ENCODE data around the gene KCNB1.

KCNB1 gene

DNA sequence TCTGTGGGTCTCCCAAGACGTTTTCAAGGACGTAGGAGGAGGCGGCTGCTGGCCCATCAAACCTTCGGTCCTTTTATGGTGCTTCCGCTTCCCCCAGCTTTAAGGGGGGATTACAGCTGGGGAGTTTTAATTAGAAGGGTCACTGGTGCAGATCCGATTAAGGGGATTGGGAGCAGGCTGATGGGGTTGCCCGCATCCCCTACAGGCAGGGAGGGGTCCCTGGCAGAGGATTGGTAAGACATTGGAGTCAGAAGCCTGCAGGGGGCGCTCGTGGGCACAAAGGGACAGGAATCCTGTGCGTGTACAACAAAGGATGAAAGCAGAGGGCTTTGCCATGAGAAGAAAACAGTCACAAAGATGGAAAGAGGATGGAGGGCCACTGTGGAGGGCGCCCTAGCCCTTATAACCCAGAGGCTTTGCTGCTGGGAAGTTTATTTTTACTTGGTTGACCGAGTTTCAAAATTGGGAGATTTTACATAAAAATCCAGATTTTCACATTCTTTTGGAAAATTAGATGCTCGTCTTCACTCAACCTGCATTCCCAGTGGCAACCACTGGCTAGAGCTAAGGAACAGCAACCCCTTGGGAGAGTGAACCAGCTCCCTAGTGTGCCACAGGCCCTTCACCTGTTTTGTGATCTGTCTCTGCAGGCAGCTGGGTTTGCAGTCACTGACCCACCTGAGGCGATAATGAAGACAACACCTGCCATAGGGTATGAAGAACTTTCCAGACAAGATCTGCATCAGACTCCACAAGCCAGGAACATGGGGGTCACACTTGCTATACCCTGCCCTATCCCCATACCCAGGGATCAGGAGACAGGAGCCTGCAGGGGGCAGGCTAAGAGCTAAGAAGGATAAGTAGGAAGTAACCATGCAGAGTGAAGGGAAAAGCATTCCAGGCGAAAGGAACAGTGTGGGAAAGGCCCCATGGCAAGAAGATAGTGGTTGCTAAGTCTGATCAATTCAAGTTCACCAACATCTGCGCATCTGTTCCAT lies 97.7 kb downstream of the KCNB1 start:
- DNase-seq: no peak

DNA sequence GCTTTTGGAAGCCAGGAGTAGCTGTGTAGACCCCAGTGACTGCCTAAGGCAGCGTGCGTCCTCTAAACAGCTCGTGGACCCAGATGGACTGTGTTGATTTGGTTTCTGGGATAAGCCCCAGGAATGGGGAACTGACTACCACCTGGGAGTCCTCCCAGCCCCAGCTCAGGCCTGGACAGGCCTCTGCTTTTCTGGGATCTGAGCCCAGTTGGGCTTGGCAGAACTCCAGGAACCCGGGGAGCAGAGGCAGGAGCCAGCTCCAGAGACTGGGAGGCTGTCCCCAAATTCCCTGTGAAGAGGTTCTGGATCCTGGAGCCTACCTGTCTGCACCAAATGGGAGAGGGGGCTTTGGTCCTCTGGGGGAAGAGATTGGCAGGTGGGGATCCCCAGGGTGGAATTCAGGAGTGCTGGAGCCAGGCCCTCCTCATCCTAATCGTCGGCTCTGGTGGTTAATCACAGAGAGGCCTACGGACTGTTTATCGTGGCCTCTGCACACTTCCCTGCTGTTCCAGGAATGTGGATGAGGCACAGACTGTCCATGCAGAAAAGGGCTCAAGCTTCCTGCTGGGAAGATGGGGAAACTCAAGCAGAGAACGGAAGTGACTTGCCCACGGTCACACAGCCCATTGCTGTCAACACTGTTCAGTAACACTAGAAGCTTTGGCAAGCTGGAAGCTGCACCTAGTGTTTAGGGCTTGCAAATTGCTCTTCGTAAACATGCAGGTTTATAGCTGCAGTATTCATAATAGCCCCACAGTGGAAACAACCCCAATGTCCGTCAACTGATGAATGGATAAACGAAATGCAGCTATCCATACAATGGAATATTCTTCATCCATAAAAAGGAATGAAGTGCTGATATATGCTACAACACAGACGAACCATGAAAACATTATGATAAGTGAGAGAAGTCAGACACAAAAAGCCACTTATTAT lies 100.6 kb downstream of the KCNB1 start:
- peak; percentile 37 for DNase-seq

DNA sequence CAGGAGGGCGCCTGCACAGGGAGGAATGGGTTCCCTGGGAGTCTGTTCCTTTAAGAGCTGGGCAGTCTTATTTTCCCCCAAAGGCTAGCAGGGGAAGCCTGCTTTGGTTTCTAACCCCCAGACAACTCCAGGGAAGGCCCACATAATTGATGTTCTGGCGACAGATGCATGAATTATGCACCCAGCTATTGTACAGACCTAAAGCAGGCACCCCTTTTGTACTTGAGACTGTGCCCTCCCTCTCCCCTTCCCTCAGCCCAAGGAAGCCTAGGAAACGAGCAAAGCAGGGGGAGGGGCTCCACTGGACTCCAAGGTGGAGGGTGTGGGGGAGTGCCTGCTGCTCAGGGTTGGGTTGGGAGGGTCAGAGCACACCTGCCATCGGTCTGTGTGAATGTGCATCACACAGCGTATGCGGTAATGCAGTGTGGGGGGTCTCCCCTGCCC lies 102.1 kb downstream of the KCNB1 start:
- DNase-seq: no peak

DNA sequence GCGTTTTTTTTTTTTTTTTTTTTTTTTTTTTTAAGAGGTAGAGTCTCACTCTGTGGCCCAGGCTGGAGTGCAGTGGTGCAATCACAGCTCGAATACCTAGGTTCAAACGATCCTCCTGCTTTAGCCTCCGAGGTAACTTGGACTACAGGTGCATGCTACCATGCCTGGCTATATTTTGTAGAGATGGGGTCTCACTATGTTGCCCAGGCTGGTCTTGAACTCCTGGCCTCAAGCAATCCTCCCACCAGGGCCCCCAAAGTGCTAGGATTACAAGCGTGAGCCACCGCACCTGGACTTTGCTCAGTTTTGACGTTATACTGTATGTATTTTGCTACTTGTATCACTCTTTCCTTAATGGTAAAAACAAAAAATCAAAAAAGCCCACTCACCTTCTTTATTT lies 103.1 kb downstream of the KCNB1 start:
- no peak for DNase-seq

DNA sequence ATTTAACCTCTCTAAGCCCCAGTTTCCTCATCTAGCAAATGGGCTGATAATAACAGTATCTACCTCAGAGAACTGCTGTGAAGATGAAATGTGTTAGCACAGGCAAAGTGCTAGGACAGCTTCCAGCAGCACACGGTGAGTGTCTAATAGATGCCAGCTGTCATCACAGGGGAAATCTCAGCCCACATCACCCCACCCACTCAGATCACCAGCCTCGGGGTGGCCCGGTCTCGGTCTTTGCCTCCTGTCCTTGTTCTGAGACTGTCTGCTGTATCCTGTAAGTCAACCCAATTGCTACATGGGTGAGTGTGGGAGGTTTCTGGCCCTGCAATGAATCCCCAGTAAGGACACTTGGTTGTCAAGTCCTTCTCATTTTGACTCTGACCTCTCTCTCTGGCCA lies 105.1 kb downstream of the KCNB1 start:
- no peak for DNase-seq

DNA sequence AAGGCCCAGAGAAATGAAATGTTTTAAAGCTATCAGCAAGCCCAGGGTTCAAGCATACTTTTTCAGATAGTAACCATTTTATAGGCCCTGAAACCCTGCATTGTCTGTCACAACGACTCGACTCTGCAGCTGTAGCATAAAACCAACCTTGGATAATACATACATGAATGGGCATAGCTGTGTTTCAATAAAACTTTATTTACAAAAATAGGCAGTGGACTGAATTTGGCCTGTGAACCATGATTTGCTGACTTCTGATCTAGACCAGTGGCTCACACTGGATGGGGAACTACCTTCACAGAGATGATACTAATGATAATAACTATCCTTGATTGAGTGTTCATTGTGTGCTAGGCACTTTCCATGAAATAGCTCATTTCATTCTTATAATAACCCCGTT lies 107.3 kb downstream of the KCNB1 start:
- no peak for DNase-seq

DNA sequence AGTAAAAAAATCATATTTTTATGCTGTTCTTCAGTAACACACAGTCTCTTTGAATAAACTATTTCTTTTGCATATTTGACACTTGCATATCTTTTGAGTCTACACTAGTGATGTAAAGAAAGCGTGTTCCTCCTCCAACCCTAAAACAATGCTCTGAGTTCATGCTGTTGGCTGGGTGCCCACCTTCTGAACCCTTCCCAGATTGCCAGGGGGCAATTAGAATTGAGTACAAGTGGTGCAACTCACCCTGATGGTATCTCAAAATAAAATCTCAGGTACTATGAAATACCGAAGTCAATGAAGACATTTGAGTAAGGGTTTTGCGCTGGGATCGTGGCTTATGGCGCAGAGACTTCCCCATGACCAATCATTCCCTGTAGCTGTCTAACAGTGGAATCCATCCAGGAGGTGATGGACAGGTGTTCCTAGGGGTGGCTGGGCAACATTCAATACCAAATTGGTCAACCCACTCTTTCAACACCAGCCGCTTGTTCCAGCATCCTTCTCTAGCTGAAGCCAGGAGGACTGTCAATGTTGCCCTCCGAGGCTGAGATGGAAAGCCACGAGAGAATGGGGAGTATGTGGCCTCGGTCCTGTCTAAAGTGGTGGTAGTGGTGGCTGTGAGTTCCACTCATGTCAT lies 110.3 kb downstream of the KCNB1 start:
- DNase-seq: no peak

DNA sequence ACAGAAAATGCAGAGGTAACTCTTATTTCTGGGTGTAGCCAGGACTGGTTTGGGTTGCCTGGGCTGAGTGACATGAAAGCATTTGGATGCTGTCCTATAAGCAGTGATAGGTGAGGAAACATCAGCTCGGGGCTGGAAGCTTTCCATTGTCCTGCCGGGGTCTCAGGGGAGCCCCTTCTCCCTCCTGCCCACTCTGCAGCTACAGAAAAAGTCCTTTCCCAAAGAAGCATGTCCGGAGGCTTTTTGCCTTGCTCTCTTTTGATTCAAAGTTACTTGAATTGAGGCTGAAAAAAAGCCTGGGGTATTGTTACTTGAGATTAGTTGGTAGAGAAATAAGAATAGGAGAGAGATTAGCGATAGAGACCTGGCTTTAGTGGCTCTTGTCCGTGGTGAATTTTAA lies 113.9 kb downstream of the KCNB1 start:
- no peak for DNase-seq

DNA sequence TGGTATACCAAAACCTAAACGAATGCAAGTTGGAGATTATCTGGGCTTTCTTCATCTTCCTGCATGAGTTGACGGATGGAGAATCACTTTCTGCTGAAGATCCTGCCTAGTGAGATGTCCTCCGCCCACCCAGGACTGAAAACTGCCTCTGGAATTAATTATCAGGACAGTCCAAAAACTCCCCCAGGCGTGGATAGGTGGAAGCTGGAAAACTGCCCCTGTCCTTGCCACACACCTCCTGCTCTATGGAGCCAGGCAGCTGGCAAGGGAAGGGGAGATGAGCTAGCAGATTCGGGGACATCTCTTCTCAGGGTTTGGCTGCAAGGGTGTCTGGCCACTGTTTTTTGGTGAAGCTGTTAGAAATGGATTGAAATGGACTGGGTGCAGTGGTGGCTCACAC lies 115.4 kb downstream of the KCNB1 start:
- no peak for DNase-seq

DNA sequence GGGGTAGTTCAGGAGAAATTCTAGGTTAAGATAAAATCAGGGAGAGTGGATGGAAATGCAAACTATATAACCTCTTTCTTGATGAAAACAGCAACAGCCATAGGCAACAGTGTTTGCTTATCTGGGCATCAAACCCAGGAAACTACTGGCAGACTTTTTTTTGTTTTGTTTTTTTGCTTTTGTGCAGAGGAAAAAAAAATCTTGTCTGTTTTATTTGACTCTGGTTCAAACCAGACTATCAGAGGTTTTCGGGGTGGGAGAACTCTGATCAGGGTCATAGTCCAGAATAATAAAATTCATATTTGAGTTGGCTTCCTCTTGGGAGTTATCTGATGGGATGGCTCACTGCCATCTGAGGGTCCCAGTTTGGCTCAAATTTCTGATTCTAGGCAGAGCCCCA lies 115.8 kb downstream of the KCNB1 start:
- no peak for DNase-seq

DNA sequence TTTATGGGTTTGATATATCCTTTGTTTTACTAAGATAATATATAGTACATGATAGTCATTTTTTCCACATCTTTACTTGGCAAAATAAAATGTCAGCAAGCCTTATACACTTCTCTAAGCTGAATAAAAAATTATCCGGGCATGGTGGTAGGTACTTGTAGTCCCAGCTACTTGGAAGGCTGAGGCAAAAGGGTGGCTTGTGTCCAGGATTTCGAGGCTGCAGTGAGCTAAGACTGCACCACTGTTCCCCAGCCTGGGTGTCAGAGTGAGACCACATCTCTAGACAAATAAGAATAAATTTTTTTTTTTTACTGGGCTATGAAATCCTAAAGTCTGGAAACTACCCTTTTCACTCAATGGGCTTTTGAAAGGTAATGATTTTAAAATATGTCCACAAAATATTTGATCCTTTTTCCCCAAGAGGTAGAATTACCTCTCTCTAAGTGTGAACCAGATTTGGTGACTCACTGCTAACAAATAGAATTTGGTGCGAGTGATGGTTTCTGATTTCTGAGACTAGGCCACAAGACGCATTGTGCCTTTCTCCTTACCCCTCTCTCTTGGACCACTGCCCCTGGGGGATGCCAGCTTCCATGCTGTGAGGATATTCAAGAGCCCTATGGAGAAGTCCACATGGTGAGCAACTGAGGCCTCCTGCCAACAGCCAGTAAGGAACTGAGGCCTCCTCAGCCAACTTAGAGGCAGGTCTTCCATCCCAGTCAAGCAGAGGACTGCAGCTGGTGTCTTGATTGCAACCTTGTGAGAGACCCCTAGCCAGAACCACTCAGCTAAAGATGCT lies 120.4 kb downstream of the KCNB1 start:
- no peak for DNase-seq

DNA sequence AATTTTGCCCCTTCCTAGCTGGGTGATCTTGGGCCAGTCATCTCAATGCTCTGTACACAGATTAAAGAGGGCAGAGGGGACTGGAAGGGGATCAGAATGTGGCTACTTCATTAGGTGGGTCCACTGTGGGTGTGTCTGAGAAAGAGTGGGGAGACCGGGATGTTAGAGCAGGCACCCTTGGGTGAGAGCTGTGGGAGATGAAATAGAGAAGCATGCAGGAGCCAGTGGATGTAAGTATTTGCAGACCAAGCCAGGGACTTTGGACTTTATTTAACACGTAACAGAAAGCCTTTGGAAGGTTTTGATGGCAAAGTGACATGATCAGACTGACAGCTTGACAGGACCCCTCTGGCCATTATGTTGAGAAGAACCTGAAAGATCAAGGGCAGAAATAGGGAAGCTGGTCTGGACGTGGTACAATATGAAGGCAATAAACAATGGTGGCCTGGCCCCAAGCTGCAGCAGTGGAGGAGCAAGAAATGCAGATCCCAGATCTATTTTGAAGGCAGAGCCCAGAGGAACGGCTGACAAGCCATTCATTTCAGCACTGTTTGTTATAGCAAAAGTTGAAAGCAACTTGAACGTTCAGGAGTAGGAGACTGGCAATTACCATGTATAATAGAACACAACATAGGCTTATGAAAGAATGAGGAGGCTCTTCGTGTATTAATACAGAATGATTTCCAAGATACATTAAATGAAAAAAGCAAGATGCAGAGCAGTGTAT lies 122.1 kb downstream of the KCNB1 start:
- no peak for DNase-seq

DNA sequence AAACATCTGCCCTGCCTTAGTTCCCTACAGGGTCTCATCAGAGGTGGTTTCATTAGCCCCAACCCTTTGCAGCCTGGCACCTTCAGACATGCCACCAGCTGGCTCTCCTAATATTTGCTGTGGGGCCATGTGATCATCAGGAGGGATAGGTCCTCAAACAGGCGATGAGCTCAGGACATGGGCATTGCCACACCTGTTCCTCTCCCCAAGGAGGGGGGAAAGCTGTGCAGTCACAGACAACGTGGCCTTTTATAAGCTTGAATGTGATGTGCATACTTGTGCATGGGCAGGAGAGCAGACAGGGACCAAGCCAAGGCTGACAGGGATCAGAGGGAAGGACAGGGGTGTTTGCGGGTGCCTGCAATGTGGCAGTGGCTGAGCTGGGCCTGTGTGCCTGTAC lies 125.8 kb downstream of the KCNB1 start:
- no peak for DNase-seq

DNA sequence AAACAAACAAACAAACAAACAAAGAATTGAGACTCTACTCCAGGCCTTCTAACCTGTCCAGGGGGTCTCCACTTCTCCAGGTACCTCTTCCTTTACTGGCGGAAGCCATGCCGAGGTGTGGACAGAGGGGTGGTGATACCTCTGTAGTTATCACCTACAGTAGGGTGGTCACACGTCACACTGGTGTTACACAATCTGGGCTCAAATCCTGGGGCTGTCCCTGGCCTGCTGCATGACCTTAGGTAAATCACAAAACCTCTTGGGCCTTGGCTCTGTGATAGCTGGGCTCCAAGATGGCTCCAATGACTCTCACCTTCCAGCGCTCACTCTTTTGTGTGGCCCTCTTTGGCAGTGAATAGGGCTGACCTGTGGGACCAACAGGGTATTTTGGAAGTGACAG lies 127.8 kb downstream of the KCNB1 start:
- DNase-seq: no peak

DNA sequence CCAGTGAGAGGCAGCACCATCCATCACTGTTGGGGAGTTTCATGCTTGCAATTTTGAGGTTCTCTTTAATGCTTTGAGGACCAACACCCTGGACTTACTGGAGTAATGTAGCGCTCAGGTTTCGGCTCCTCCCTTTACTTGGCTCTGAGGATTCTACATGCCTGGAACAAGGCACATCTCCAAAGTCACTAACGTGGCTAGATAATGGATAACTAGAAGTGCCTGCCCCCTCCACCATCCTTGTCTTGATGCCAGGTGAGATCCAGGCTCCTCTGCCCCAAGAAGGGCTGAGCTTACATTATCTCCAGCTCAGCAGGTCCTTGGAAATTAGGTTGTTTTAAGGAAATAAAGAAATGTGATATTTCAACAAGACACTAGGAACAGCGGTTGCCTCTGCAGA lies 129.1 kb downstream of the KCNB1 start:
- DNase-seq: no peak

DNA sequence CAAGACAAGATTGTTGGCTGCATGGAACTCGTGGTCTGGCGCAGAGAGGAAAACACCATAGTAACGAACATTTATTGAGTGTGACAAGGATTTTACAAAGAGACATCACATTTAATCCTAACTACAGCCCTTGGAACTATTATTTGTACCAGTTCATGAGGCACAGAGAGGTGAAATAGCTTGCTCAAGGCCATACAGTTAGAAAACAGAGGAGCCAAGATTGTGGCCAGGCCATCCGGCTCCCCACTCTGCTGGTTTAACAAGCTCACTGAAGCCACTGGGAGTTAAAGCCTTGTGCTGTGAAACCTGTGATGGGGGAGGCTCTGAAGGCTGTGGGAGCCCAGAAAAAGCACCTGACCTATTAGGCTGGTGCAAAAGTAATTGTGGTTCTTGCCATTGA lies 129.7 kb downstream of the KCNB1 start:
- DNase-seq: no peak

DNA sequence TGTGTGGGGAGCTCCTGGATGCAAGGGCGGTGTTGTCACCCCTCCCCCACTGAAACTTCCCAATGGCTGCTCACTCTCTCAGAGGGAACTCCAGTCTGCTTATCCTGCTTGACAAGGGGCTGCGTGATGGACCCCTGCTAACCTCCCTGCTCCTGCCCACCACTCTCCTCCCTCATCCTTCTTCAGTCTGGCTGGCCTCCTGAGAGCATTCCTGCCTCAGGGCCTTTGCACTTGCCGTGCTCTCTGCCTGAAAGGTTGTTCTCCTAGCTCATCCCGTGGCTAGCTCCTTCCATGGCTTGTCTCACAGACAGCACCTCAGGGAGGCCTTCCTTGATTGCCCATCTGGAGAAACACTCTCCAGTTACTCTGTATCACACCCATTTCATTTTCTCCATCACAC lies 130.7 kb downstream of the KCNB1 start:
- no peak for DNase-seq

DNA sequence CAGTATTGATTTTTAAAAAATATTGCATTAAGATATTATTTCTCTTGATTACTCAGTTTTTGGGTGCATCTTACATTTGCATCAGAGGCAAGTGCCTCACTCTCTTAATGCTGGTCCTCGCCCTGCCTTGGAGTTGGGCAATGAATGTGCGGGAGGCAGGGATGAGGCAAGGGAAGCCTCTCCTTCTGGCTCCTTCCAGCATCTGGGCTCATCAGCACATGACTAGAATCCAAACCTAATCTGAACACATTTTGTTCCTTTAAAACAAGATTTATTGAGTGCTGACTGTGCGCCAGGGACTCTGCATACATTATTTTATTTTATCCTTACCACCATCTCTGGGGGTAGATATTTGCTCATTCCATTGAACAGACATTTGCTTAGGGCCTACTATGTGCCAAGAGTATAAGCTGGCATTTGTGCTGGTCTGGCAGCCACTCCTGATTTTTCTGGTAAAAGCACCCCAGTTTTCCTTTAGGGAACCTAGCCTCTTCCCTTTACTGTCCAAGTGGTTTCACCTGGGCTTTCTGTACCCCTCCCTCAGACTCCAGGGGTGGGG lies 132.7 kb downstream of the KCNB1 start:
- DNase-seq: no peak

DNA sequence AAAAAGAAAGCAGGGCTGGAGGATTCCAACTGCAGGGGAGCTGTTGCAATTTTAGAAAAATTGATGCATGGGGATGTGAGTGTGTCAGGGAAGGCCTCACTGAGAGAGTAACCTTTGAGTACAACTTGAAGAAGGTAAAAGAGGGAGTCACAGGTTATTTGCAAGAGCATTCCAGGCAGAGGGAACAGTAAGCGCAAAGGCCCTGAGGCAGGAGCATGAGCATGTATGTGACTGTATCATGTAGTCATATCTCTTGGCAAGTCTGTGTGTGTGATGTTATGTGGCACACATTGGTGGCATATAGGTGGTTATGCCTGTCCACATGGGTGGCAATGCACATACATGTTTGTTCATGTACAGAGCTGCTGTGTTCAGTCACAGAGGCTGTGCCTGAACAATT lies 133.4 kb downstream of the KCNB1 start:
- no peak for DNase-seq

DNA sequence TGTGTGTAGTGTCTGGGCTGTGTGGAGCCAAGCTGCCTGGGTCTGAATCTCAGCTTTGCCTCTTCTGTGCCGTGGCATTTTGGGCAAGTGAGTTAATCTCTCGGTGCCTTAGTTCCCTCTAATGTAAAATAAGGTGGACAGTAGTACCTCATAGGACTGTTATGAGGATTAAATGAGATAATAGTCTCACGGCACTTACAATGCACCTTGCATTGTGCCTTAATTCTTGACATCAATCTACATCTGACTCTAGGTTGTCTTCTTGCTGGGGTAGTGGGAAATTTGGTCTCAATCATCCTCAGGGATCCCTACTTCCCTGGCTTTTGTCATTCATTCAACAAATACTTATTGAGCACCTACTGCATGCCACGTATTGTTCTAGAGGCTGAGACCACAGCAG lies 133.9 kb downstream of the KCNB1 start:
- DNase-seq: no peak

DNA sequence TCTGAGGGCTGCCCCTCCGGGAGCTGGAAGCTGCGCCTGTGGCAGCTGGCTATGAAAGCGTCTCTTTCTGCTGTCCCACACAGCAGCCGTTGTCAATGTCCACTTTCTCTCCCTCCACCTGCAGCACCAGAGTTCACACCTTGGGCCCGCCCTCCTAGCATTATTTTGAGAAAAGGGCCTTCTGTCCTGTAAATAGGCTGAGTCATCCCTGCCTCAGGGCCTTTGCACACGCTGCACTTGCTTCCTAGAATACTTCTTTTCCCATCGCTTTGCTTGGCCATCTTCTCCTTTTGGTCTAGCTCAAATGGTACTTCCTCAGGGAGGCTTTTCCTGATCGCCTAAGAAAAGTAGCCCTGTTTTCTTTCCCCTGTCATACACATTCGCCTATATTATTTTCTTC lies 135.3 kb downstream of the KCNB1 start:
- DNase-seq: no peak

Measured in 8988T (cell line).